ENCODE results near the gene ADAT3.
"Not testable (repeated sequence)": the region's sequence is repeated elsewhere in the genome, so short reads cannot be mapped to it uniquely, and the experiment has no call there.

DNA sequence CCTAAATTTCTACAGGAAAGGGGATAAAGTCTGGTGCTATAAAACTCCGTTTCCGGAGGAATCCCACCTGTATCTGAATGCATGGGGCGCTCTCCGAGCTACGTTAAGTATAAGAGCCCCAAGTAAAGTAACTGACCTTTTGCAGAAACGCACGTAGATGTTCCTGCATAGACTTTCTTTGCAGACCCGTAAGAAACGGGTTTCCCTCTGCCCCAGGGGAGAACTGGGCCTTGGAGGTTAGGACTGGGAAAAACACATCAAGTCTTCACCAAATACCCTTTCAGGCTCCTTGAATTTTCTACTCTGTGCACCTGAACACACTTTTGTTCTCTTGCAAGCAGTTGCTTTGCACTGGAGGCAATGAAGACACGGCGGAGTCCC, 29.9 kb upstream of the ADAT3 start:
- TF ChIP-seq, protein P1, sequence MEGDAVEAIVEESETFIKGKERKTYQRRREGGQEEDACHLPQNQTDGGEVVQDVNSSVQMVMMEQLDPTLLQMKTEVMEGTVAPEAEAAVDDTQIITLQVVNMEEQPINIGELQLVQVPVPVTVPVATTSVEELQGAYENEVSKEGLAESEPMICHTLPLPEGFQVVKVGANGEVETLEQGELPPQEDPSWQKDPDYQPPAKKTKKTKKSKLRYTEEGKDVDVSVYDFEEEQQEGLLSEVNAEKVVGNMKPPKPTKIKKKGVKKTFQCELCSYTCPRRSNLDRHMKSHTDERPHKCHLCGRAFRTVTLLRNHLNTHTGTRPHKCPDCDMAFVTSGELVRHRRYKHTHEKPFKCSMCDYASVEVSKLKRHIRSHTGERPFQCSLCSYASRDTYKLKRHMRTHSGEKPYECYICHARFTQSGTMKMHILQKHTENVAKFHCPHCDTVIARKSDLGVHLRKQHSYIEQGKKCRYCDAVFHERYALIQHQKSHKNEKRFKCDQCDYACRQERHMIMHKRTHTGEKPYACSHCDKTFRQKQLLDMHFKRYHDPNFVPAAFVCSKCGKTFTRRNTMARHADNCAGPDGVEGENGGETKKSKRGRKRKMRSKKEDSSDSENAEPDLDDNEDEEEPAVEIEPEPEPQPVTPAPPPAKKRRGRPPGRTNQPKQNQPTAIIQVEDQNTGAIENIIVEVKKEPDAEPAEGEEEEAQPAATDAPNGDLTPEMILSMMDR (IDR thresholded peaks at IDR 0.05), result not testable (repeated sequence)
- TF ChIP-seq POLR2A (IDR thresholded peaks at IDR 0.05), result not testable (repeated sequence)

Measured in uterus (tissue), 2 donors.